ENCODE measurements around the gene PHLDB3. TPM values are rescaled to one million over a fixed set of nuclear protein-coding genes. Genes with fewer than 3 reads are reported as not detected.
A peak's percentile ranks its signal among the peaks of the same experiment; 100 is the strongest.

The PHLDB3 gene
- total and polyA plus RNA-seq, 2 of the 13 experiments (the other 11 are each of a cell fraction or from before 2014, with no cell fraction given): 11.3 to 14.5 TPM

- no peak; the same call in 1 of the 2 replicates for TF ChIP-seq FOXC1 (CRISPR knock-in tag; IDR thresholded peaks at IDR 0.05; ENCODE audit: borderline replicate concordance)
- TF ChIP-seq KDM1A (CRISPR knock-in tag; IDR thresholded peaks at IDR 0.05): no peak
- TF ChIP-seq ZNF101 (CRISPR knock-in tag; IDR thresholded peaks at IDR 0.05; ENCODE audit: borderline replicate concordance, low read depth): no peak
- TF ChIP-seq ZNF776 (CRISPR knock-in tag; IDR thresholded peaks at IDR 0.05): peak; percentile 32; the same call in 1 of the 2 replicates
- TF ChIP-seq ZNF607 (CRISPR knock-in tag; IDR thresholded peaks at IDR 0.05; ENCODE audit: borderline replicate concordance): peak; percentile 67; the same call in 1 of the 2 replicates
- TF ChIP-seq ZNF792 (CRISPR knock-in tag; IDR thresholded peaks at IDR 0.05): peak; percentile 77
- TF ChIP-seq TARDBP (CRISPR knock-in tag; IDR thresholded peaks at IDR 0.05): peak; percentile 67; the same call in 1 of the 2 replicates
- peak; percentile 37; the same call in 1 of the 2 replicates for TF ChIP-seq ZBTB43 (CRISPR knock-in tag; conservative IDR thresholded peaks at IDR 0.05)
- 0 out of 2 replicates have a peak, but pooled peaks have one; percentile 39 for TF ChIP-seq SRY (CRISPR knock-in tag; IDR thresholded peaks at IDR 0.05)
- TF ChIP-seq, protein P1, sequence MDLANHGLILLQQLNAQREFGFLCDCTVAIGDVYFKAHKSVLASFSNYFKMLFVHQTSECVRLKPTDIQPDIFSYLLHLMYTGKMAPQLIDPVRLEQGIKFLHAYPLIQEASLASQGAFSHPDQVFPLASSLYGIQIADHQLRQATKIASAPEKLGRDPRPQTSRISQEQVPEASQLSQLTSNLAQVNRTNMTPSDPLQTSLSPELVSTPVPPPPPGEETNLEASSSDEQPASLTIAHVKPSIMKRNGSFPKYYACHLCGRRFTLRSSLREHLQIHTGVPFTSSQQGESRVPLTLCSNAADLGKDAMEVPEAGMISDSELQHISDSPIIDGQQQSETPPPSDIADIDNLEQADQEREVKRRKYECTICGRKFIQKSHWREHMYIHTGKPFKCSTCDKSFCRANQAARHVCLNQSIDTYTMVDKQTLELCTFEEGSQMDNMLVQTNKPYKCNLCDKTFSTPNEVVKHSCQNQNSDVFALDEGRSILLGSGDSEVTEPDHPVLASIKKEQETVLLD (CRISPR knock-in tag; IDR thresholded peaks at IDR 0.05; ENCODE audit: low read depth): peak; percentile 42; the same call in 1 of the 2 replicates
- TF ChIP-seq ZNF44 (CRISPR knock-in tag; IDR thresholded peaks at IDR 0.05): no peak
- no peak for TF ChIP-seq TBL1XR1 (IDR thresholded peaks at IDR 0.05; ENCODE audit: borderline replicate concordance, low read length, partially characterized antibody)
- TF ChIP-seq ZNF770 (CRISPR knock-in tag; IDR thresholded peaks at IDR 0.05): peak; percentile 90
- 0 out of 2 replicates have a peak, but pooled peaks have one; percentile 52 for TF ChIP-seq NRL (CRISPR knock-in tag; IDR thresholded peaks at IDR 0.05; ENCODE audit: borderline replicate concordance)
- no peak for TF ChIP-seq MAFK (conservative IDR thresholded peaks at IDR 0.05 in 1 of 2, IDR thresholded peaks at IDR 0.05 in 1 of 2; ENCODE audit: low read length in 2 of 2)
- no peak for TF ChIP-seq HNRNPL (IDR thresholded peaks at IDR 0.05; ENCODE audit: low read depth, low read length)
- no peak for TF ChIP-seq NFIC (IDR thresholded peaks at IDR 0.05; ENCODE audit: low read length)
- 0 out of 2 replicates have a peak, but pooled peaks have one; percentile 45 for TF ChIP-seq ZNF749 (CRISPR knock-in tag; IDR thresholded peaks at IDR 0.05; ENCODE audit: borderline replicate concordance)
- TF ChIP-seq SRSF4 (IDR thresholded peaks at IDR 0.05; ENCODE audit: low read depth, low read length, poor library complexity, severe bottlenecking): no peak
- TF ChIP-seq, protein P2, sequence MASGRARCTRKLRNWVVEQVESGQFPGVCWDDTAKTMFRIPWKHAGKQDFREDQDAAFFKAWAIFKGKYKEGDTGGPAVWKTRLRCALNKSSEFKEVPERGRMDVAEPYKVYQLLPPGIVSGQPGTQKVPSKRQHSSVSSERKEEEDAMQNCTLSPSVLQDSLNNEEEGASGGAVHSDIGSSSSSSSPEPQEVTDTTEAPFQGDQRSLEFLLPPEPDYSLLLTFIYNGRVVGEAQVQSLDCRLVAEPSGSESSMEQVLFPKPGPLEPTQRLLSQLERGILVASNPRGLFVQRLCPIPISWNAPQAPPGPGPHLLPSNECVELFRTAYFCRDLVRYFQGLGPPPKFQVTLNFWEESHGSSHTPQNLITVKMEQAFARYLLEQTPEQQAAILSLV (CRISPR knock-in tag; IDR thresholded peaks at IDR 0.05; ENCODE audit: borderline replicate concordance): no peak; the same call in 1 of the 2 replicates
- TF ChIP-seq ZNF790 (CRISPR knock-in tag; IDR thresholded peaks at IDR 0.05; ENCODE audit: borderline replicate concordance): no peak
These were observed 22.6 kb upstream of the PHLDB3 start, which contains the start of gene ETHE1 (continued) for GRCh38 chr19:43526884-43527859.
